ENCODE measurements around the gene RXRG. TPM values are rescaled to one million over a fixed set of nuclear protein-coding genes. Genes with fewer than 3 reads are reported as not detected.

RXRG gene
- total RNA-seq, 1 experiment from 2014 or later, result not detected

- Mint-ChIP-seq H3K9me3 (peaks cover 4% of the 10 kb centered on the region; the same call in 1 of the 2 replicates), H3K36me3 (no peaks in the 10 kb centered on the region), H3K4me3 (no peak overlapping the region), H3K4me1 (peaks cover 8% of the 10 kb centered on the region), H3K27me3 (ENCODE audit: low read depth) (peaks cover 2% of the 10 kb centered on the region; the same call in 1 of the 2 replicates), H3K27ac (no peak overlapping the region)
- ATAC-seq (no peak), DNase-seq (ENCODE audit: low spot score) (no peak)
- CTCF ChIA-PET, result no interaction called here
- POLR2A ChIA-PET, result no interaction called here
- TF ChIP-seq ELF4 (CRISPR knock-in tag; IDR thresholded peaks at IDR 0.05; ENCODE audit: low read depth), result no peak
- no peak for TF ChIP-seq AR (CRISPR knock-in tag; IDR thresholded peaks at IDR 0.05)
- no peak for TF ChIP-seq ESRRA (CRISPR knock-in tag; IDR thresholded peaks at IDR 0.05; ENCODE audit: borderline replicate concordance)
- TF ChIP-seq HMGXB4 (CRISPR knock-in tag; IDR thresholded peaks at IDR 0.05), result no peak
- no peak for TF ChIP-seq JAZF1 (CRISPR knock-in tag; IDR thresholded peaks at IDR 0.05)
- TF ChIP-seq KAT7 (CRISPR knock-in tag; IDR thresholded peaks at IDR 0.05; ENCODE audit: borderline replicate concordance), result no peak
- no peak for TF ChIP-seq NFATC4 (CRISPR knock-in tag; IDR thresholded peaks at IDR 0.05)
- no peak for TF ChIP-seq FOXK1 (CRISPR knock-in tag; IDR thresholded peaks at IDR 0.05)
- TF ChIP-seq SMAD4 (CRISPR knock-in tag; IDR thresholded peaks at IDR 0.05), result no peak
- no peak for TF ChIP-seq ZNF281 (CRISPR knock-in tag; IDR thresholded peaks at IDR 0.05)
- no peak for TF ChIP-seq MLX (CRISPR knock-in tag; IDR thresholded peaks at IDR 0.05)
- no peak for TF ChIP-seq E2F4 (CRISPR knock-in tag; IDR thresholded peaks at IDR 0.05; ENCODE audit: borderline replicate concordance, low read depth)
- no peak for TF ChIP-seq ZNF396 (CRISPR knock-in tag; IDR thresholded peaks at IDR 0.05; ENCODE audit: borderline replicate concordance)
- TF ChIP-seq OVOL2 (CRISPR knock-in tag; IDR thresholded peaks at IDR 0.05; ENCODE audit: borderline replicate concordance), result no peak
- TF ChIP-seq CREB1 (CRISPR knock-in tag; IDR thresholded peaks at IDR 0.05), result no peak
- TF ChIP-seq FOXP4 (CRISPR knock-in tag; IDR thresholded peaks at IDR 0.05), result no peak
These were observed 29.3 kb upstream of the RXRG start for GRCh38 chr1:165474196-165474595.

Measured in WTC11 (cell line).